ENCODE results near the gene NHSL2. TPM values are rescaled to one million over a fixed set of nuclear protein-coding genes. Genes with fewer than 3 reads are reported as not detected.

The NHSL2 gene
- total and polyA plus RNA-seq, 2 experiments from 2014 or later: 4.7 to 9.5 TPM

DNA sequence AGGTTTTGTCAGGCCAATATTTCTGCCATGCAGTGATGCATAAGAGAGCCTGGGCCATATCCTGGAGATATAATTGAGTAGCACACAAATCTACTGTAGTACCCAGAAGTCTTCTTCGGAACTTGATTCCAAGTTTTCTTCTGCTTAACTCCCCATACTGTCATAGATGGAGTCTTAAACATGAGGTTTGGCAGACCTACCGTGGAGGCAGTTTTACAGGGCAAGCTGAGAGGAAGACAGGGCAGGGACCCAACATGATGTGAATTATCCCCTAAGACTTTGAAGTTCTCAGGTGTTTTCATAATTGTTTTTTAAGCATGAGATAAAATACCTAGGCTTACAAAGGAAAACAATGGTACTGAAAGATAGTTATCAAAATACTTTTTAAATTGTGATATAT lies 18.2 kb downstream of the NHSL2 start:
- no peak for ATAC-seq
- peaks cover 41% of the 10 kb centered on the region for H3K4me1 Mint-ChIP-seq
- no peak for DNase-seq (ENCODE audit: low spot score)
- no peak overlapping the region for H3K27ac ChIP-seq (ENCODE audit: low read depth)
- H3F3A ChIP-seq (replicated peaks; ENCODE audit: low read depth): no peaks in the 10 kb centered on the region
- no peak overlapping the region for H3K4me3 ChIP-seq
- TF ChIP-seq, protein P1, sequence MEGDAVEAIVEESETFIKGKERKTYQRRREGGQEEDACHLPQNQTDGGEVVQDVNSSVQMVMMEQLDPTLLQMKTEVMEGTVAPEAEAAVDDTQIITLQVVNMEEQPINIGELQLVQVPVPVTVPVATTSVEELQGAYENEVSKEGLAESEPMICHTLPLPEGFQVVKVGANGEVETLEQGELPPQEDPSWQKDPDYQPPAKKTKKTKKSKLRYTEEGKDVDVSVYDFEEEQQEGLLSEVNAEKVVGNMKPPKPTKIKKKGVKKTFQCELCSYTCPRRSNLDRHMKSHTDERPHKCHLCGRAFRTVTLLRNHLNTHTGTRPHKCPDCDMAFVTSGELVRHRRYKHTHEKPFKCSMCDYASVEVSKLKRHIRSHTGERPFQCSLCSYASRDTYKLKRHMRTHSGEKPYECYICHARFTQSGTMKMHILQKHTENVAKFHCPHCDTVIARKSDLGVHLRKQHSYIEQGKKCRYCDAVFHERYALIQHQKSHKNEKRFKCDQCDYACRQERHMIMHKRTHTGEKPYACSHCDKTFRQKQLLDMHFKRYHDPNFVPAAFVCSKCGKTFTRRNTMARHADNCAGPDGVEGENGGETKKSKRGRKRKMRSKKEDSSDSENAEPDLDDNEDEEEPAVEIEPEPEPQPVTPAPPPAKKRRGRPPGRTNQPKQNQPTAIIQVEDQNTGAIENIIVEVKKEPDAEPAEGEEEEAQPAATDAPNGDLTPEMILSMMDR (conservative IDR thresholded peaks at IDR 0.05; ENCODE audit: low read depth in 2 of 2): no peak
- TF ChIP-seq JUNB (IDR thresholded peaks at IDR 0.05; ENCODE audit: unreplicated experiment): no peak
- TF ChIP-seq ZNF114 (CRISPR knock-in tag; IDR thresholded peaks at IDR 0.05): no peak
- no peak for TF ChIP-seq POLR2AphosphoS5 (IDR thresholded peaks at IDR 0.05; ENCODE audit: low read depth)
- no peak for TF ChIP-seq EZH2 (IDR thresholded peaks at IDR 0.05; ENCODE audit: low read depth, unreplicated experiment)
- no peak for TF ChIP-seq NANOG (IDR thresholded peaks at IDR 0.05; ENCODE audit: borderline replicate concordance)
- TF ChIP-seq STAT1 (IDR thresholded peaks at IDR 0.05; ENCODE audit: unreplicated experiment): no peak
- TF ChIP-seq EZH2phosphoT487 (IDR thresholded peaks at IDR 0.05; ENCODE audit: unreplicated experiment): no peak
- no peak for TF ChIP-seq REST (IDR thresholded peaks at IDR 0.05; ENCODE audit: unreplicated experiment)
- no peak for TF ChIP-seq ZNF462 (CRISPR knock-in tag; IDR thresholded peaks at IDR 0.05)
- TF ChIP-seq, protein P2, sequence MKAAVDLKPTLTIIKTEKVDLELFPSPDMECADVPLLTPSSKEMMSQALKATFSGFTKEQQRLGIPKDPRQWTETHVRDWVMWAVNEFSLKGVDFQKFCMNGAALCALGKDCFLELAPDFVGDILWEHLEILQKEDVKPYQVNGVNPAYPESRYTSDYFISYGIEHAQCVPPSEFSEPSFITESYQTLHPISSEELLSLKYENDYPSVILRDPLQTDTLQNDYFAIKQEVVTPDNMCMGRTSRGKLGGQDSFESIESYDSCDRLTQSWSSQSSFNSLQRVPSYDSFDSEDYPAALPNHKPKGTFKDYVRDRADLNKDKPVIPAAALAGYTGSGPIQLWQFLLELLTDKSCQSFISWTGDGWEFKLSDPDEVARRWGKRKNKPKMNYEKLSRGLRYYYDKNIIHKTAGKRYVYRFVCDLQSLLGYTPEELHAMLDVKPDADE (IDR thresholded peaks at IDR 0.05): no peak
- TF ChIP-seq CREB1 (CRISPR knock-in tag; IDR thresholded peaks at IDR 0.05; ENCODE audit: low read depth): no peak
- TF ChIP-seq ZNF331 (CRISPR knock-in tag; IDR thresholded peaks at IDR 0.05; ENCODE audit: low read depth): no peak
- no peaks in the 10 kb centered on the region for H3K9me3 Mint-ChIP-seq
- H3K4me1 ChIP-seq (ENCODE audit: insufficient read depth): peaks cover 6% of the 10 kb centered on the region
- H3K36me3 Mint-ChIP-seq (ENCODE audit: low read depth): no peaks in the 10 kb centered on the region
- peaks cover 62% of the 10 kb centered on the region for H3K79me2 ChIP-seq (replicated peaks; ENCODE audit: insufficient read depth)
- no peak overlapping the region for H3K4me2 ChIP-seq
- H2AFZ ChIP-seq: no peak overlapping the region
- H3K27me3 Mint-ChIP-seq (ENCODE audit: insufficient read depth, low read depth, poor library complexity): peaks cover 1% of the 10 kb centered on the region
- H3K9me2 ChIP-seq (ENCODE audit: insufficient read depth): no peaks in the 10 kb centered on the region
- no peak overlapping the region for H3K27ac Mint-ChIP-seq
- no peak overlapping the region for H3K4me3 Mint-ChIP-seq
- no peaks in the 10 kb centered on the region for H4K20me1 ChIP-seq (replicated peaks; ENCODE audit: insufficient read depth)
- H3K27me3 ChIP-seq (ENCODE audit: insufficient read depth): no peaks in the 10 kb centered on the region
- H3K36me3 ChIP-seq (ENCODE audit: insufficient read depth): no peaks in the 10 kb centered on the region

All from GM23338 (cell line).